Suprapubic skin (tissue), 3 donors: ENCODE data around the gene GH1.

Experiments used
- CTCF ChIP-seq, 2 donors: fragments of 200-600 bp in 1 of 2; fragments of 450-650 bp in 1 of 2; sonication (generic) in 1 of 2; IDR thresholded peaks; one replicate each; pipeline ENCODE4 v1.5.1; 2016 to 2019; ENCODE audit warnings: antibody characterized with exemption in 2 of 2, mild to moderate bottlenecking in 1 of 2, moderate library complexity in 1 of 2
- POLR2A ChIP-seq, 2 donors: fragments of 450-650 bp; IDR thresholded peaks; one replicate each; pipeline ENCODE4 v1.6.1; 2017; ENCODE audit warnings: antibody characterized with exemption in 2 of 2, mild to moderate bottlenecking in 2 of 2, moderate library complexity in 2 of 2

- no peak for TF ChIP-seq POLR2A (IDR thresholded peaks at IDR 0.05)
- TF ChIP-seq CTCF (IDR thresholded peaks at IDR 0.05), result no peak
Observed at GRCh38 chr17:63940584-63940983, 21.9 kb upstream of the GH1 start.
